ENCODE results near the gene BABAM1. TPM values are rescaled to one million over a fixed set of nuclear protein-coding genes. Genes with fewer than 3 reads are reported as not detected.
A peak's percentile ranks its signal among the peaks of the same experiment; 100 is the strongest.

Gene BABAM1
- total RNA-seq, 6 experiments from 2014 or later, result 105 to 128 (median 120) TPM

- Mint-ChIP-seq H3K27ac (no peak overlapping the region), H3K36me3 (ENCODE audit: low read depth) (peaks cover 13% of the 10 kb centered on the region; the same call in 1 of the 2 replicates), H3K9me3 (no peaks in the 10 kb centered on the region), H3K4me3 (peak overlapping the region; percentile 73), H3K27me3 (ENCODE audit: insufficient read depth) (no peaks in the 10 kb centered on the region; the same call in none of the 2 replicates), H3K4me1 (ENCODE audit: low read depth) (peaks cover 35% of the 10 kb centered on the region)
- no peak for TF ChIP-seq CTCF (IDR thresholded peaks at IDR 0.05)
- no peak for DNase-seq
Measured at GRCh38 chr19:17302391-17303166, 35.3 kb downstream of the BABAM1 start.

DNA sequence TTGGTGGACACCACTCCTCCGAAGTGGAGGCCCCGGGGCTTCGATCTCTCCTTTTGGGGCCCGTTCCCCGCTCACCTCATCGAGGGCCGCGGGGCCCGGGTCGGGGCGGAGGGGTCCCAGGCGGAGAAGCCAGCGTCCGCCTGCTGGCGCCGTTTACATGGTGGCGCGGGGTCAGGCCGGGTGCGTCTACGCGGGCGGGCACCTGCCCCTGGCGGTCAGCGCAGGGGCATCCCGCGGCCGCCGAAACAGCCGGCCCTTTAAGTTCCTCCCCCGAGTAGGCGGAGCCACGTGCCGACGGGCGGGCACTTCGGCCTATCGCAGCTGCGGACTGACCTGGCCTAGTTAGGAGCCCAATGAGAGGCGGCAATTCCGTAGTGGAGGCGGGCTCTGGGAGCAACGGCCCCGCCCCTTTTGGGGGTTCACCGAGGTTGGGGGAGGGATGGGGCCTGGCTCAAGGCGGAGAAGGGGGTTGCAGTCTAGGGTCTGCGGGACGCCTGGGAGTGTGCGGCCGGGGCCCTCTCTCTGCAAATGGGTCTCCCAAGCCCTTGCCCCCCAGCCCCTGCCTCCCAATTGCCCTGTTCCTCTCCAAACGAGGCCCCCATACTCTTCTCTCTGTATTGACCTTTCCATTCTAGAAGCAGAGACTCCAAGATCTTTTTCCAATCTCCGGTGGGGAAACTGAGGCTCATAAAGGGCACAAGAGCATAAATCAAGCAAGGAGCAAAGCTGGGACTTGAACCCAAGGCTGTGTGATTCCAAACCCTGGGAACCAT, 36.1 kb downstream of the BABAM1 start, which contains the start of gene ABHD8:
Gene ABHD8, minus strand, starts transcription at position 259 of the 773 bp plus-strand sequence. CDS start 1,809 bp downstream, outside the sequence.
- peak within 1 kb of the TSS; percentile 31; the same call in 1 of the 2 replicates for H3K27ac Mint-ChIP-seq
- TF ChIP-seq CTCF (IDR thresholded peaks at IDR 0.05), result peak; percentile 82

DNA sequence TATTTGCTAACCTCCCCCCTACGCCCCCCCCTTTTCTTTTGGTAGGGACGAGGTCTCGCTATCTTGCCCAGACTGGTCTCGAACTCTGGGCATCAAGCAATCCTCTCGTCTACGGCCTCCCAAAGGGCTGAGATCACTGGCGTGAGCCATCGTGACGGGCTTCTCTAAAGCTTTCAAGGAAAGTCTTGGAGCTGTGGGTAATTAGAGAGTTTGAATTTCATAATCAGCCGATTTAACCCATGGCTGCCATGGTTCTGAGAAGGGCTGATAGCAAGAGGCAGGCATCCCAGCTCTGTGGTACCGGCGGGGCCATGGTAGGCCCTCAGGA, 36.7 kb downstream of the BABAM1 start:
- Mint-ChIP-seq H3K4me3 (peak overlapping the region; percentile 73), H3K9me3 (no peaks in the 10 kb centered on the region), H3K27ac (0 out of 2 replicates have a peak overlapping the region, but pooled peaks have one; percentile 31), H3K4me1 (ENCODE audit: low read depth) (peaks cover 41% of the 10 kb centered on the region), H3K36me3 (ENCODE audit: low read depth) (peaks cover 7% of the 10 kb centered on the region; the same call in 1 of the 2 replicates), H3K27me3 (ENCODE audit: insufficient read depth) (no peaks in the 10 kb centered on the region; the same call in none of the 2 replicates)
- TF ChIP-seq CTCF (IDR thresholded peaks at IDR 0.05), result no peak
- DNase-seq, result no peak

More for the DNA sequence above, 36.1 kb downstream of the BABAM1 start, which contains the start of gene ABHD8:
- no peaks in the 10 kb centered on the region; the same call in none of the 2 replicates for H3K27me3 Mint-ChIP-seq (ENCODE audit: insufficient read depth)
- no peaks in the 10 kb centered on the region for H3K9me3 Mint-ChIP-seq
- peak within 1 kb of the TSS; percentile 73 for H3K4me3 Mint-ChIP-seq
- peaks cover 9% of the 10 kb centered on the region; the same call in 1 of the 2 replicates for H3K36me3 Mint-ChIP-seq (ENCODE audit: low read depth)
- peaks cover 41% of the 10 kb centered on the region for H3K4me1 Mint-ChIP-seq (ENCODE audit: low read depth)
- peak; percentile 94 for DNase-seq

GRCh38 chr19:17304386-17305215, 37.4 kb downstream of the BABAM1 start:
- peaks cover 7% of the 10 kb centered on the region; the same call in 1 of the 2 replicates for H3K36me3 Mint-ChIP-seq (ENCODE audit: low read depth)
- H3K27ac Mint-ChIP-seq, result peak overlapping the region; percentile 53
- TF ChIP-seq CTCF (IDR thresholded peaks at IDR 0.05), result no peak
- no peak for DNase-seq
- H3K9me3 Mint-ChIP-seq, result no peaks in the 10 kb centered on the region
- H3K27me3 Mint-ChIP-seq (ENCODE audit: insufficient read depth), result no peaks in the 10 kb centered on the region; the same call in none of the 2 replicates
- peak overlapping the region; percentile 92 for H3K4me3 Mint-ChIP-seq
- H3K4me1 Mint-ChIP-seq (ENCODE audit: low read depth), result peaks cover 41% of the 10 kb centered on the region

GRCh38 chr19:17305216-17305516, 37.9 kb downstream of the BABAM1 start:
- Mint-ChIP-seq H3K4me1 (ENCODE audit: low read depth) (peaks cover 43% of the 10 kb centered on the region), H3K36me3 (ENCODE audit: low read depth) (peaks cover 10% of the 10 kb centered on the region), H3K9me3 (no peaks in the 10 kb centered on the region), H3K4me3 (peak overlapping the region; percentile 92), H3K27me3 (ENCODE audit: insufficient read depth) (no peaks in the 10 kb centered on the region; the same call in none of the 2 replicates), H3K27ac (peak overlapping the region; percentile 53)
- no peak for TF ChIP-seq CTCF (IDR thresholded peaks at IDR 0.05)
- DNase-seq, result no peak

Measured in HFFc6 (cell line).